ENCODE results near the gene SUSD3. TPM values are rescaled to one million over a fixed set of nuclear protein-coding genes. Genes with fewer than 3 reads are reported as not detected.

Gene SUSD3
- total RNA-seq, 1 donor from 2014 or later: not detected

GRCh38 chr9:93119703-93119952 is 61.1 kb downstream of the SUSD3 start:
- no peak for DNase-seq (ENCODE audit: low read depth, low spot score)
- Mint-ChIP-seq H3K36me3 (ENCODE audit: low read depth) (no peaks in the 10 kb centered on the region), H3K27ac (ENCODE audit: unreplicated experiment) (peak overlapping the region; percentile 12), H3K27me3 (ENCODE audit: low read depth) (no peaks in the 10 kb centered on the region), H3K4me1 (no peaks in the 10 kb centered on the region), H3K9me3 (no peaks in the 10 kb centered on the region), H3K4me3 (no peak overlapping the region)
- TF ChIP-seq, protein P1, sequence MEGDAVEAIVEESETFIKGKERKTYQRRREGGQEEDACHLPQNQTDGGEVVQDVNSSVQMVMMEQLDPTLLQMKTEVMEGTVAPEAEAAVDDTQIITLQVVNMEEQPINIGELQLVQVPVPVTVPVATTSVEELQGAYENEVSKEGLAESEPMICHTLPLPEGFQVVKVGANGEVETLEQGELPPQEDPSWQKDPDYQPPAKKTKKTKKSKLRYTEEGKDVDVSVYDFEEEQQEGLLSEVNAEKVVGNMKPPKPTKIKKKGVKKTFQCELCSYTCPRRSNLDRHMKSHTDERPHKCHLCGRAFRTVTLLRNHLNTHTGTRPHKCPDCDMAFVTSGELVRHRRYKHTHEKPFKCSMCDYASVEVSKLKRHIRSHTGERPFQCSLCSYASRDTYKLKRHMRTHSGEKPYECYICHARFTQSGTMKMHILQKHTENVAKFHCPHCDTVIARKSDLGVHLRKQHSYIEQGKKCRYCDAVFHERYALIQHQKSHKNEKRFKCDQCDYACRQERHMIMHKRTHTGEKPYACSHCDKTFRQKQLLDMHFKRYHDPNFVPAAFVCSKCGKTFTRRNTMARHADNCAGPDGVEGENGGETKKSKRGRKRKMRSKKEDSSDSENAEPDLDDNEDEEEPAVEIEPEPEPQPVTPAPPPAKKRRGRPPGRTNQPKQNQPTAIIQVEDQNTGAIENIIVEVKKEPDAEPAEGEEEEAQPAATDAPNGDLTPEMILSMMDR (conservative IDR thresholded peaks at IDR 0.05): no peak

- H3K9me3 Mint-ChIP-seq: no peaks in the 10 kb centered on the region
- H3K36me3 Mint-ChIP-seq (ENCODE audit: low read depth): no peaks in the 10 kb centered on the region
- TF ChIP-seq, protein P1 (conservative IDR thresholded peaks at IDR 0.05): no peak
- DNase-seq (ENCODE audit: low read depth, low spot score): no peak
- no peak overlapping the region for H3K4me3 Mint-ChIP-seq
- H3K27me3 Mint-ChIP-seq (ENCODE audit: low read depth): no peaks in the 10 kb centered on the region
- H3K27ac Mint-ChIP-seq (ENCODE audit: unreplicated experiment): no peak overlapping the region
- H3K4me1 Mint-ChIP-seq: no peaks in the 10 kb centered on the region
Measured at GRCh38 chr9:93119953-93120845, 61.7 kb downstream of the SUSD3 start.

GRCh38 chr9:93120846-93121315 is 62.4 kb downstream of the SUSD3 start:
- no peaks in the 10 kb centered on the region for H3K36me3 Mint-ChIP-seq (ENCODE audit: low read depth)
- peaks cover 2% of the 10 kb centered on the region for H3K4me1 Mint-ChIP-seq
- no peaks in the 10 kb centered on the region for H3K9me3 Mint-ChIP-seq
- TF ChIP-seq, protein P1 (conservative IDR thresholded peaks at IDR 0.05): no peak
- no peak for DNase-seq (ENCODE audit: low read depth, low spot score)
- no peaks in the 10 kb centered on the region for H3K27me3 Mint-ChIP-seq (ENCODE audit: low read depth)
- no peak overlapping the region for H3K4me3 Mint-ChIP-seq
- no peak overlapping the region for H3K27ac Mint-ChIP-seq (ENCODE audit: unreplicated experiment)

DNA sequence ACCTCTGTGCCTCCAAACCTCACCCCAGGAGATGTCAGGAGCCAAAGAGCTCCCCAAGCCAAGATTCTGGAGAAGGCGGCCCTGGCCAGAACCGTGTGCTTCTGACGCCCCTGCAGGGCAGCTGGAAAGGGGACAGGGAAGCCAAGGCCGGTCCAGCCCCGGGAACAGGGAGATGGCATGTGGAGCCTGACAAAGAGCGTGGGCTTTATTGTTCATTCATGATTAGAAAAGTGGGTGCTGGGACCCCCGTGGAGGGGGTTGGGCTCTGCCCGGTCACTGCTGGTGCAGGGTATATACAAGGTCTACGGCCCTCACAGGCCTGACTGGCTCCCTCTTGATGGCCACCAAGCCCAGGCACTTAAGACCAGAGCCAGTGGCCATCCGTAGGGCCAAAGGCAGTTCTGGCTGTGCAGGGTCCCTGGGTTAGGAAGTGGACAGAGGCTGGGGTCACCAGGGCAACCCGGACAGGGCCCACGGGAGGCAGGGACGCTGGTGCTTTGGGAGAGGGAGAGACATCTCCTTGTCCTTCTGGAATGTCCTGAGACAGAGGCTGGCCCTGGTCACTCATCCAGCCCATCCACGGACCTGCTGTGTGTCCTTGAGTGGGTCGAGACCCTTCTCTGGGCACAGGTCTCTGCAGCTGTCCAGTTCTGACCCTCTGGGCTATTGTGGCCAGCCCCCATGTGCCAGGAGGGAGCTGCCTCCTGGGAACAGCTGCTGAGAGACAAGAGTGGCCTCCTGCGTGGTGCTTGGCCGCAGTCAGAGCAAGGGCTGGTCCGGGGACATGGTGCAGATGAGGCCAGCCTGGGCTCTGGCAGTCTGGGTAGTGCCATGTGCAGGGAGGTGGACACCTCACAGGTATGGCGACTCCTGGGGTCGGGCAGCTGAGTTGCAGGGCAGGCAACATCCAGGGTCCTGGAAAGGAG is 63.1 kb downstream of the SUSD3 start:
- TF ChIP-seq, protein P1 (conservative IDR thresholded peaks at IDR 0.05): no peak
- DNase-seq (ENCODE audit: low read depth, low spot score): no peak
- Mint-ChIP-seq H3K4me1 (peaks cover 9% of the 10 kb centered on the region), H3K27ac (ENCODE audit: unreplicated experiment) (no peak overlapping the region), H3K36me3 (ENCODE audit: low read depth) (no peaks in the 10 kb centered on the region), H3K27me3 (ENCODE audit: low read depth) (no peaks in the 10 kb centered on the region), H3K4me3 (no peak overlapping the region), H3K9me3 (no peaks in the 10 kb centered on the region)

GRCh38 chr9:93122721-93123221 is 64.3 kb downstream of the SUSD3 start:
- Mint-ChIP-seq H3K27ac (ENCODE audit: unreplicated experiment) (peak overlapping the region; percentile 35), H3K36me3 (ENCODE audit: low read depth) (no peaks in the 10 kb centered on the region), H3K4me1 (peaks cover 16% of the 10 kb centered on the region), H3K27me3 (ENCODE audit: low read depth) (no peaks in the 10 kb centered on the region), H3K4me3 (no peak overlapping the region), H3K9me3 (no peaks in the 10 kb centered on the region)
- TF ChIP-seq, protein P1 (conservative IDR thresholded peaks at IDR 0.05): no peak
- no peak for DNase-seq (ENCODE audit: low read depth, low spot score)

Measured in neural crest cell (in vitro differentiated cells).